GM12864 (cell line): ENCODE data around the gene TDRD3.

Source experiments
- DNase-seq: peaks from one replicate; pipeline ENCODE4 v3.0.0-alpha.2; 2011; ENCODE audit warnings: low read depth
- H3K4me3 ChIP-seq: 2 replicates; pipeline ENCODE4 v1.5.1; 2011; ENCODE audit warnings: mild to moderate bottlenecking, low read depth, low read length, control low read depth
- CTCF ChIP-seq: IDR thresholded peaks from 2 replicates; pipeline ENCODE4 v1.5.1; 2011; ENCODE audit warnings: low read depth, mild to moderate bottlenecking, moderate library complexity, low read length, control low read depth, inconsistent platforms; ENCODE audit errors: missing control alignments

Gene TDRD3

GRCh38 chr13:60396783-60397703 lies at the start of gene TDRD3:
TDRD3 (plus strand) TSS chr13:60397220; CDS start chr13:60397365, 145 bp downstream.
- peak; percentile 92 for TF ChIP-seq CTCF

GRCh38 chr13:60347690-60348089 lies 49.3 kb upstream of the TDRD3 start:
- no peak for TF ChIP-seq CTCF
- no peak overlapping the region for H3K4me3 ChIP-seq
- DNase-seq: no peak

More at GRCh38 chr13:60396783-60397703, at the start of gene TDRD3:
- peak within 1 kb of the TSS; percentile 68 for H3K4me3 ChIP-seq
- DNase-seq: peak; percentile 70

GRCh38 chr13:60348097-60348496 lies 48.9 kb upstream of the TDRD3 start:
- no peak overlapping the region for H3K4me3 ChIP-seq
- TF ChIP-seq CTCF: no peak
- DNase-seq: no peak

GRCh38 chr13:60351326-60351725 lies 45.7 kb upstream of the TDRD3 start:
- no peak for TF ChIP-seq CTCF
- no peak for DNase-seq

GRCh38 chr13:60351855-60352615 lies 45.0 kb upstream of the TDRD3 start:
- TF ChIP-seq CTCF: no peak
- H3K4me3 ChIP-seq: no peak overlapping the region
- DNase-seq: no peak

More at GRCh38 chr13:60351326-60351725, 45.7 kb upstream of the TDRD3 start:
- no peak overlapping the region for H3K4me3 ChIP-seq

- TF ChIP-seq CTCF: no peak
- no peak overlapping the region for H3K4me3 ChIP-seq
- DNase-seq: no peak
Observed at GRCh38 chr13:60352644-60353043, 44.4 kb upstream of the TDRD3 start.
